Measurements from ENCODE around the gene OPN5.

- TF ChIP-seq CTCF (IDR thresholded peaks at IDR 0.05): no peak
- no peak for TF ChIP-seq ZFX (IDR thresholded peaks at IDR 0.05; ENCODE audit: borderline replicate concordance)
Measured at GRCh38 chr6:47832386-47833100, 50.7 kb downstream of the OPN5 start.
